H1 (cell line): ENCODE results near the gene BAIAP2. TPM values are rescaled to one million over a fixed set of nuclear protein-coding genes. Genes with fewer than 3 reads are reported as not detected.

Source experiments
- CHD2 ChIP-seq: IDR thresholded peaks from 2 replicates; pipeline ENCODE4 v1.6.1; 2012; ENCODE audit warnings: low read length, improper control_type of control experiment
- EP300 ChIP-seq, 2 experiments: IDR thresholded peaks; 1 replicate in 1 of 2; 2 replicates in 1 of 2; pipeline ENCODE4 v1.6.1; 2011 to 2012; ENCODE audit warnings: low read depth in 2 of 2, low read length in 2 of 2, mild to moderate bottlenecking in 2 of 2, borderline replicate concordance in 1 of 2, inconsistent platforms in 1 of 2, moderate library complexity in 1 of 2
- FOSL1 ChIP-seq: IDR thresholded peaks from 2 replicates; pipeline ENCODE4 v1.6.1; 2011; ENCODE audit warnings: mild to moderate bottlenecking, low read depth, low read length, moderate library complexity; ENCODE audit not compliant: insufficient read depth
- MAFK ChIP-seq: IDR thresholded peaks from 2 replicates; pipeline ENCODE4 v1.6.1; 2012; ENCODE audit warnings: low read depth, mild to moderate bottlenecking, improper control_type of control experiment, low read length
- MAX ChIP-seq: IDR thresholded peaks from 2 replicates; pipeline ENCODE4 v1.6.1; 2012; ENCODE audit warnings: inconsistent platforms
- polyA plus RNA-seq, 7 experiments: library from polyadenylated mRNA; depleted of rRNA in 3 of 7; stranded (reverse) in 5 of 7; unstranded in 2 of 7; fragments of >200 nt in 5 of 7; fragments of 200-250 nt in 2 of 7; gene quantifications; 1 replicate in 5 of 7; 2 replicates in 1 of 7; 4 replicates in 1 of 7; pipeline versions ENCODE4 v1.2.1 to v1.2.3, GENCODE V29; 2011 to 2013; ENCODE audit warnings: missing spikeins in 2 of 7, mixed read lengths in 2 of 7
- total RNA-seq: library from RNA; stranded (reverse); fragmentation: NEBNext Ultra II Directional; extraction: Animal tissue kit (Norgen Biotek cat#: 25700); gene quantifications from 2 replicates; pipeline ENCODE4 v1.2.1, GENCODE V29; 2021

BAIAP2 gene
- total and polyA plus RNA-seq, 2 of the 8 experiments (the other 6 are each of a cell fraction or from before 2014, with no cell fraction given): 10.0 to 22.8 TPM

- no peak for TF ChIP-seq MAX
- no peak for TF ChIP-seq CHD2
- no peak for TF ChIP-seq MAFK
- TF ChIP-seq FOSL1: no peak
- TF ChIP-seq EP300 (IDR thresholded peaks at IDR 0.05; ENCODE audit: borderline replicate concordance in 1 of 2, low read depth in 2 of 2, low read length in 2 of 2): no peak
Measured at GRCh38 chr17:81143717-81144422, 108.9 kb downstream of the BAIAP2 start (continued).
